ENCODE measurements around the gene CAMK2D.
A peak's percentile ranks its signal among the peaks of the same experiment; 100 is the strongest.
"Not testable (repeated sequence)": the region's sequence is repeated elsewhere in the genome, so short reads cannot be mapped to it uniquely, and the experiment has no call there.

CAMK2D gene

DNA sequence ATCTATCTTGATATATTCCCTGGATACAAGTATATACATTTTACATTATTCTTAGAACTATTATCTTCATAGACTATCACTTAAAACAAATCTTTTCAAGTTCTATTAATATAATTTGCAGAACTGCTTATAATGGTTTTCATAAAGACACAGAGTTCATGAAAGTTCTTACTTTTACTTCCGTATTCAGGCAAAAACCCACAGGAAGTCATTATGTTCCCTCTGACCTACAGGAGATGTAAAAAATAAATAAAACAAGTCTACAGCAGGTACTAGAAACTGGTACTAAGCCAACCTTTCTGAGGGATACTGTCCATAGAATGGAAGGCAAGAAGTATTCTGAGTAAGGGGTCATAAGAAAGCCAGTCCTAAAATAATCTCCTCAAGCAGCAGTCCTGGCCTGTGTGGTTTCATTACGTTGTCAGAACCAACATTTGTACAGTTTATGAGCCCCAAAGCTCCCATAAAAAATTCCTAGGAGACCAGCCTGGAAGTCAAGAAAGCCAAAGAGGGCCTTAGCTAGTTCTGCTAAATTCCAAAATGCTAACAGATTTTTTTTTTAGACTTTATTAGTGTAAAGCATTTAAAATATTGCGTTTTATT, 68.6 kb downstream of the CAMK2D start:
- TF ChIP-seq, protein P1, sequence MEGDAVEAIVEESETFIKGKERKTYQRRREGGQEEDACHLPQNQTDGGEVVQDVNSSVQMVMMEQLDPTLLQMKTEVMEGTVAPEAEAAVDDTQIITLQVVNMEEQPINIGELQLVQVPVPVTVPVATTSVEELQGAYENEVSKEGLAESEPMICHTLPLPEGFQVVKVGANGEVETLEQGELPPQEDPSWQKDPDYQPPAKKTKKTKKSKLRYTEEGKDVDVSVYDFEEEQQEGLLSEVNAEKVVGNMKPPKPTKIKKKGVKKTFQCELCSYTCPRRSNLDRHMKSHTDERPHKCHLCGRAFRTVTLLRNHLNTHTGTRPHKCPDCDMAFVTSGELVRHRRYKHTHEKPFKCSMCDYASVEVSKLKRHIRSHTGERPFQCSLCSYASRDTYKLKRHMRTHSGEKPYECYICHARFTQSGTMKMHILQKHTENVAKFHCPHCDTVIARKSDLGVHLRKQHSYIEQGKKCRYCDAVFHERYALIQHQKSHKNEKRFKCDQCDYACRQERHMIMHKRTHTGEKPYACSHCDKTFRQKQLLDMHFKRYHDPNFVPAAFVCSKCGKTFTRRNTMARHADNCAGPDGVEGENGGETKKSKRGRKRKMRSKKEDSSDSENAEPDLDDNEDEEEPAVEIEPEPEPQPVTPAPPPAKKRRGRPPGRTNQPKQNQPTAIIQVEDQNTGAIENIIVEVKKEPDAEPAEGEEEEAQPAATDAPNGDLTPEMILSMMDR (IDR thresholded peaks at IDR 0.05; ENCODE audit: insufficient read depth, low read depth, low read length, missing control alignments): no peak
- no peak overlapping the region for H3K4me3 ChIP-seq (ENCODE audit: low read length)
- DNase-seq (ENCODE audit: low read depth): no peak

DNA sequence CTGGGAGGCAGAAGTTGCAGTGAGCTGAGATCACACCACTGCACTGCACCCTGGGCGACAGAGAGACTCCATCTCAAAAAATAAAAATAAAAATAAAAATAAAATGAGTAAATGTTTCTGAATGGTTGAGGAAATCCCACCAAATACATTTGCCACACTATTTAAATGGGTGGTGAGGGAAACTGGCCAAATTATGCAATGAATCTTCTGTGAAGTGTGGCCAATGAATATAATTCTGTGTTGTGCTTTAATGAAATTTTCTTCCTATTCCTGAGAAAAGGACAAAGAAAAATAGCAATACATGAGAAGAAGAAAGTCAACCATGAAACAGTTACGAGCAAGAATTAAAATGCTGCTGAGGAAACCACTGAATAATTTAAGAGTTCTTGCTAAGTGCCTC, 69.9 kb downstream of the CAMK2D start:
- DNase-seq (ENCODE audit: low read depth): no peak
- TF ChIP-seq, protein P1 (IDR thresholded peaks at IDR 0.05; ENCODE audit: insufficient read depth, low read depth, low read length, missing control alignments): no peak
- H3K4me3 ChIP-seq (ENCODE audit: low read length): no peak overlapping the region

DNA sequence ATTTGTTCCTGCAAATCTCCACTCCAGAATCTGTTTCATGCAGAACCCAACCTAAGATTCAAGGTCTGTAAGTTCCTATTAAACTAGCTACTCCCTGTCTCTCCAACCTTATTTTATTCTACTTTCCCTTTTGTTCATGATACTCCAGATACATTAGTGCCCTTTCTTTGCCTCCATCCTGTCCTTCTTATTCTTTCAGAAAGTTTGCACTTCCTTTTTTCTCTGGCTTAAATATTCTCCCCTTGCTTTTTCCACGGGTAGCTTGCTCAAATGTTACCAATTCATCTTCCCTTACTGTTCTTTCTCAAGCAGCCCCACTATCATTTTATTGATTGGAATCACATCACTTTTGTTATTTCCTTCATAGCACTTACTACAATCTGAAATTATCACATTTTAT, 72.1 kb downstream of the CAMK2D start:
- no peak overlapping the region for H3K4me3 ChIP-seq (ENCODE audit: low read length)
- TF ChIP-seq, protein P1 (IDR thresholded peaks at IDR 0.05; ENCODE audit: insufficient read depth, low read depth, low read length, missing control alignments): no peak
- DNase-seq (ENCODE audit: low read depth): no peak

DNA sequence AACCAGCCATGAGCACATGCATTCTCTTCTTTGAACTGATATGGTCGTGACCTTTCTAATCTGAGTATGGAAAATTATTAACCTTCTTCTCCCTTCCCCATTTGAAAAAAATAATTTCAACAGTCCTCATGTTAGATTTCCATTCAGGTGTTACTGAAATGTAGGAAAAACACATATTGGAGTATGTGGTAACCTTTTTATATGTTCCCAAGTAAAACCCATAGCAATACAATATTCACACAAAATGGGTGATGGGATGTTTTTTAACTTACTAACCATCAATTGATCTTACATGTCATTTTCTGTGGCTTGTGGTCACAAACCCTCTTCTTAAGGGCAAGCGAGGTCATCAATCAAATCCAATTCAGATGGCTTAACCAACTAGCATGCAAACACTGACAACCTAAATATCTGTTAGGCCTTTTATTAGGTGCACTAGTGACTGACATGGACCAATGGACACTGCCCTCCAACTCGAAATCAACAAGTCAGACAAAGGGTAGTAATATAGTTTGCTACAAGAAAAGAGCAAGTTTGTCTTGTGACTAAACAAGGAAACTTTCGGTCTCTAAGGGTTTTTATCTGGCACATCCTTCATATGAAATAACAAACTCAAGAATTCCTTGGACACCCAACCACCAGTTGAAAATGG, 74.3 kb downstream of the CAMK2D start:
- TF ChIP-seq, protein P1 (IDR thresholded peaks at IDR 0.05; ENCODE audit: insufficient read depth, low read depth, low read length, missing control alignments): no peak
- no peak for DNase-seq (ENCODE audit: low read depth)
- no peak overlapping the region for H3K4me3 ChIP-seq (ENCODE audit: low read length)

DNA sequence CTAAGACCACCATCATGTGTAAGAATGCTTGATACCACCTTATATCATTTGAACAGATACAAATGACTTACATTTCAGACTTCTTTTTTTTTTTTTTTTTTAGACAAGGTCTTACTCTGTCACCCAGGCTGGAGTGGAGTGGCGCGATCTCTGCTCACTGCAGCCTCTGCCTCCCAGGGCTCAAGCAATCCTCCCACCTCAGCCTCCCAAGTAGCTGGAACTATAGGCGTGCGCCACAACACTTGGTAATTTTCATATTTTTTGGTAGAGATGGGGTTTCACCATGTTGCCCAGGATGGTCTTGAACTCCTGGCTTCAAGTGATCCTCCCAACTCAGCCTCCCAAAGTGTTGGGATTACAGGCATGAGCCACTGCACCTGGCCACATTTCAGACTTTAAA, 76.4 kb downstream of the CAMK2D start:
- H3K4me3 ChIP-seq (ENCODE audit: low read length); DNase-seq (ENCODE audit: low read depth): not testable (repeated sequence)

DNA sequence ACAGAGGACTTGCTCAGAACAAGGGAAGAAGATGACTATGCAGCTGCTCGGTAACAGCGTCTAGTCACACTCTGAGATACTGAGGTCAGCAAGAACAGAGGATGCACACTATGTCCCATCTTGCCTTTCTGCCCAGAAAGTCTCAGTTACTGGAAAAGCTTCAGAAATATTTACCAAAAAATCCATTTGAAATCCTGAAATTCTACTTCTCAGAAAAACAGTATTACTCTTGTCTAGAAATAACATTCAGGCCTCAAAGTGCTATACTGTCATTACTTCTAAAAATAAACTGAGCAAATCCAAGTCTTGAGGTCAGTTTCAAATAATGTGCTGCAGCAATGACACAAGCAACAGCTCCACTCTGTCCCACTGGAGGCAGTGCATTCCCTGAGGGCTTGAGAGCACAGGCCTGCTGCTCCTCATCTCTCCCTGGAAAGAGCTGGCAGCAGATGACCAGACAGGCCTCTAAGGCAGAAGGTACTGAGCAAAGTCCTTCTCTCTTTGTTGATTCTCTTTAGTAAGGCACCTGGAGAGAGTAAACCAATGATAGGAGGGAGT, 76.9 kb downstream of the CAMK2D start:
- TF ChIP-seq, protein P1 (IDR thresholded peaks at IDR 0.05; ENCODE audit: insufficient read depth, low read depth, low read length, missing control alignments): peak; percentile 29
- DNase-seq (ENCODE audit: low read depth): peak; percentile 38

DNA sequence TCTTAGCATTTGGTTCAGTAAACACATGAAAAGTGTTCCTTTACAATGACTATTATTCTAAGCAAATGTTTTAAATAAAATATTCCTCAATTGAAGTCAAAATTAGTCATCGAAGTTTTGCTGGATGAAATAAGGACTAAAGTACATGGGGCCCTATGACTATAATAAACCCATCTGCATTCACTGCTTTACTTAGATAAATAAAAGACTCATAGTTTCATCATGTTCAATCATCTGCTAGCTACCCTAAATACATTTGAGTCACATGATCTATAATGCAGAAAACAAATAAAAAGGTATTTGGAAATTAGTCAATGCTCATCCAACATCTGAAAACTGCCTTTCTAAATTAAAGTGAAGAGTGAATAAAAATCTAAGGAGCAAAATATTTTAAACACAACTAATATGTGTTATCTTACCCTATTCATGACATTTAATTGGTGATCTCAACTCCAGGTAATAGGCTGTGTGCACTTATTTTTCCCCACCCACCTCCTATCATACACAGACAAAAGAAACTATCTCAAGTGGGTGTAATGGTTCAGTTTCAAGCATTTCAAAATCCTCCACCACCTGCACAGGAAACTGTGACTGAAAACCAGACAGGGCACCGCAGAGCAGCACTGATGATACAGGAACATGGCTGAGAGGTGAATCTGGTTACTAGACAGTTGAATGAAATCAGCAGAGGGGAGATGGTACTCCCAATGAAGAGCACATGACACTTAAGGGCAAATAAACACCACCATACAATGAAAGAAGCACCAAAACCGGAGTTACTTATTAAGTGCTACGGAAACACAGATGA, 78.6 kb downstream of the CAMK2D start:
- DNase-seq (ENCODE audit: low read depth): peak; percentile 62
- TF ChIP-seq, protein P1 (IDR thresholded peaks at IDR 0.05; ENCODE audit: insufficient read depth, low read depth, low read length, missing control alignments): no peak
- no peak overlapping the region for H3K4me3 ChIP-seq (ENCODE audit: low read length)

More for the DNA sequence above, 76.9 kb downstream of the CAMK2D start:
- H3K4me3 ChIP-seq (ENCODE audit: low read length): no peak overlapping the region

Measured in epithelial cell of esophagus (primary cell).